HG02763 (cell line): ENCODE measurements around the gene DRG2.

ENCODE experiments used
- ATAC-seq: cut with Tn5 transposase; IDR thresholded peaks from one replicate; pipeline ENCODE4 v1.9.1; 2021; ENCODE audit warnings: mild to moderate bottlenecking, moderate library complexity; ENCODE audit not compliant: unreplicated experiment

The DRG2 gene

GRCh38 chr17:18115517-18115916 is 27.8 kb downstream of the DRG2 start:
- no peak for ATAC-seq

GRCh38 chr17:18116078-18116477 is 28.3 kb downstream of the DRG2 start:
- no peak for ATAC-seq

DNA sequence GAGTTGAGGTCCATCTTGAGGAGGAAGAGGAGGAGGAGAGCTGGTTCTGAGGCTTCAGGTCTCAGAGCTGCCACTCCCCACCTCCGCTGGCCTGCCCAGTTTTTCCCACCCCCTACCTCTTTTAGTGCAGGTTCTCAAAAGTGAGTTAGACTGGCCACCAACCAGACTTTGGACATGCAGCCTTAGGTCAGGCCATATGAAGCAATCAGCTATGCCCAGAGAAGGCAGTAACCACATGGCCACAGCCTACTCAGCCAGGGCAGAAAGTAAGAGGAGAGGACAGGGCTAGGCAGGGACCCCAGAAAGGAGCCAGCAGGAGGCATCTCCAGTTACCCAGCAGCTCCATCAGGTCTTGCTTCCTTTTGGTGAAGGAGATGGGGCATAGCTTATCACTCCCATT is 29.8 kb downstream of the DRG2 start:
- ATAC-seq: no peak

GRCh38 chr17:18117982-18118975 is 30.5 kb downstream of the DRG2 start:
- ATAC-seq: no peak

DNA sequence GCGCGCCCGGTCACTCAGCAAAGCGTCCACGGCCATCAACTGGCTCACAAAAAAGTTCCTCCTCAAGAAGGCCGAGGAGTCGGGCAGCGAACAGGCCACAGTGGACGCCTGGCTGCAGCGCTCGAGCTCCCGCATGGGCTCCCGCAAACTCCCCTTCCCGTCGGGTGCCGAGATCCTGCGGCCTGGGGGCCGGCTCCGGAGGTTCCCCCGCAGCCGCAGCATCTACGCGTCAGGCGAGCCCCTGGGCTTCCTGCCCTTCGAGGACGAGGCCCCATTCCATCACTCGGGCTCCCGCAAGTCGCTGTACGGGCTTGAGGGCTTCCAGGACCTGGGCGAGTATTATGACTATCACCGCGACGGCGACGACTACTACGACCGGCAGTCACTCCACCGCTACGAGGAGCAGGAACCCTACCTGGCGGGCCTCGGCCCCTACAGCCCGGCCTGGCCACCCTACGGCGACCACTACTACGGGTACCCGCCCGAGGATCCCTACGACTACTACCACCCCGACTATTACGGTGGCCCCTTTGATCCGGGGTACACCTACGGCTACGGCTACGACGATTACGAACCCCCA is 31.5 kb downstream of the DRG2 start:
- no peak for ATAC-seq

DNA sequence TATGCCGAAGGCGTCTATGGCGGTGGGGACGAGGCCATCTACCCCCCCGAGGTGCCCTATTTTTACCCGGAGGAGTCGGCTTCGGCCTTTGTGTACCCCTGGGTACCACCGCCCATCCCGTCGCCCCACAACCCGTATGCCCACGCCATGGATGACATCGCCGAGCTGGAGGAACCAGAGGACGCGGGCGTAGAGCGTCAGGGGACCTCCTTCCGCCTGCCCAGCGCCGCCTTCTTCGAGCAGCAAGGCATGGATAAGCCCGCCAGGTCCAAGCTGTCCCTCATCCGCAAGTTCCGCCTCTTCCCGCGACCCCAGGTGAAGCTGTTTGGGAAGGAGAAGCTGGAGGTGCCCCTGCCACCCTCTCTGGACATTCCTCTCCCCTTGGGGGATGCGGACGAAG is 32.2 kb downstream of the DRG2 start:
- no peak for ATAC-seq

DNA sequence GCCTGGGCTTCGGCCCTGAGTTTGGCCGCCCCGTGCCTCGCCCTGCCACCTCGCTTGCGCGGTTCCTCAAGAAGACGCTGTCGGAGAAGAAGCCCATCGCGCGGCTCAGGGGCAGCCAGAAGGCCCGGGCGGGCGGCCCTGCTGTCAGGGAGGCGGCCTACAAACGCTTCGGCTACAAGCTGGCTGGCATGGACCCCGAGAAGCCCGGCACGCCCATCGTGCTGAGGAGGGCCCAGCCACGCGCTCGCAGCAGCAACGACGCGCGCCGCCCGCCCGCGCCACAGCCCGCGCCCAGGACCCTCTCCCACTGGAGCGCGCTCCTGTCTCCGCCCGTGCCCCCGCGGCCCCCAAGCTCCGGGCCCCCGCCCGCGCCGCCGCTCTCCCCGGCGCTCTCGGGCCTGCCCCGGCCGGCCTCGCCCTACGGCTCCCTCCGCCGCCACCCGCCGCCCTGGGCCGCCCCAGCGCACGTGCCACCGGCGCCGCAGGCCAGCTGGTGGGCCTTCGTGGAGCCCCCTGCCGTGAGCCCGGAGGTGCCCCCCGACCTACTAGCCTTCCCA is 32.8 kb downstream of the DRG2 start:
- no peak for ATAC-seq

- ATAC-seq: no peak
Observed at GRCh38 chr17:18121144-18121910, 33.6 kb downstream of the DRG2 start.

DNA sequence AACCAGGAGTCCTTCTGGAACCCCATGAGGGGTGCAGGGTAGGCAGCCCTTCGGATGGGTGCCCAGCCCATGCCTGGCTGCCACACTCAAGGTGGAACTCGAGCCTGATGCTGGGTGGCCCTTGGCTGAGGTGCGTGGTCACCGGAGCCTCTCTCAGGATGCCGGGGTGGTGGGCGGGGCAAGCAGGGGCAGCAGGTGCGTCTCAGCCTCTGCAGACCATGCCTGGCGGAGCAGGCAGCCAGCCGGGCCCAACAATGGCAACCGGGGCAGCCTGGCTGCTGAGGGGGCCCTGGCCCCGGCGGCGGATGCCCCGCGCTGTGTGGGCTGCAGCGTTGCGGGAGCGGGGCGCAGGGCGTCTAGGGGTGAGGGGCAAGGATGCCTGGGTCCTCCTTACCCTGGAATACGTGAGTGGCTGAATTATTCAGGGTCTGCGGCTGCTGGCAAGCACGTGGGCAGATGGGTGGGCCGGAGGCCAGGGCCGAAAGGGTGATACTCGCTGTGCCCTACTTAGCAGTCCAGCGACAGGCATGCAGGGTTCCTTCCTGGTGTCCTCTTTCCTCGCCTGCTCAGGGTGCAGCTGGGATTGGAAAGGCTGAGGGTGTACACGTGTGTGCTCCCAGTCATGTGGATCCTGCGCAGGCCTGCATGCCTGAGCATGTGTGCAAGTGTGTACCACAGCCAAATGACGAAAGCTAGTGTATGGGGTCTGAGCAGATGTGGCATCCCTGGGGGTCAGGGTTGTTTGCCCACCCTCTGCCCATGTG is 35.4 kb downstream of the DRG2 start:
- no peak for ATAC-seq

DNA sequence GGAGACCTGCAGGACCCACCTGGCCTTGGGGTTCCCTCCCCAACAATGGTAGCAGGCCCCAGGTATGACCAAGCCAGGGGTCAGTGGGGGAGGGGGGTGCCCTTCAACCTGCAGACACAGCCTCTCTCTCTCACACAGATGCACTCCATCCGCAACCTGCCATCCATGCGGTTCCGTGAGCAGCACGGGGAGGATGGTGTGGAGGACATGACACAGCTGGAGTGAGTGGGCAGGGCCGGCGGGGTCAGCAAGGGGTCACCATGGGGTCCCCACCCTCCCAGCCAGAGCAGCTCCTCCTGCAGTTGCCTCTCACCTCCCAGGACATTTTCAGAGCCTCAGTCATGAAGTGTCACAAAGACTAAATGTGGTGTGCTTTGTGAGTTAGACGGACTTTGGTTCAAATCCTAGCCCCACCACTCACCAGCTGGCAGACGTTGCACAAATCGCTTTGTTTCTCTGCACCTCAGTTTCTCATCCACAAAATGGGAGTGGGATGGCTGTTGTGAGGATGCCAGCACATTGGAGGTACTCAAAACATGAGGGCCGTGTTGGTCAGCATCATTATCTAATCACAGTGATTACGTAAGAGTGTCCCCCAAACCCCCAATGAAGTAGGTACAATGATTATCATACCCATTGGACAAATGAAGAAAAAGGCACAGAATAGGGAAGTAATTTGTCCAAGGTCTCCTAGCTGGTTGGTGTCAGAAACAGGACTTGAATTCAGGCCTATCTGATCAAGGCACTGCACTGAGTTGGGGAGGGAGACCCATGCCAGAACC is 36.8 kb downstream of the DRG2 start:
- no peak for ATAC-seq

- ATAC-seq: no peak
Observed at GRCh38 chr17:18129041-18129502, 41.3 kb downstream of the DRG2 start.

GRCh38 chr17:18132711-18133110 is 45.0 kb downstream of the DRG2 start:
- ATAC-seq: no peak

- no peak for ATAC-seq
Observed at GRCh38 chr17:18136357-18136756, 48.6 kb downstream of the DRG2 start.

DNA sequence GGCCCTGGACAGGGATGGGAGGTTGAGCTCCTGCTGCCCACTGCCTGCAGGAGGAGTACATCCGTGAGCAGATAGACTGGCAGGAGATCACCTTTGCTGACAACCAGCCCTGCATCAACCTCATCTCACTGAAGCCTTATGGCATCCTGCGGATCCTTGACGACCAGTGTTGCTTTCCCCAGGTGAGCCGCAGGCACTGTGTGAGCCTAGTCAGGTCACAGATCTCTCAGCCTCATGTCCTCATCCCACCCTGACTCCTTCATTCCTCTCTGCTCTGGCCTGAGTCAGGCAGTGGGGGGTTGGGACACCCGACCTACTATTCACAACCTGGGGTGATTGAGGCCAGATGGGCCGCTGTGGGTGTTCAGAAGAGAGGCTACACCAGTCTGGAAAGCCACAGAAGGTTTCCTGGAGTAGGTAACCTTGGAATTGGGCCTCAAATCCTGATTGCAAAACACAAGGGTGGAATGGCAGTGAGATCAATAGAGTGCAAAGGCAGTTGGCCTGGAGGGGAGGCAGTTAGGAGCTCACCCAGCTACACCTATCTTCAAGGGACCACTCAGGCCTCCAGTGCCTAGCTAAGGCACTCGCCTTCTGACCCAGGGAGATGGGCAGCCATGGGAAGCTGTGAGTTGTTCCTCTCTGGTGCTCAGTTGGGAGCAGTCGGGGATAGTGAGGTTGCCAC is 50.5 kb downstream of the DRG2 start:
- no peak for ATAC-seq

DNA sequence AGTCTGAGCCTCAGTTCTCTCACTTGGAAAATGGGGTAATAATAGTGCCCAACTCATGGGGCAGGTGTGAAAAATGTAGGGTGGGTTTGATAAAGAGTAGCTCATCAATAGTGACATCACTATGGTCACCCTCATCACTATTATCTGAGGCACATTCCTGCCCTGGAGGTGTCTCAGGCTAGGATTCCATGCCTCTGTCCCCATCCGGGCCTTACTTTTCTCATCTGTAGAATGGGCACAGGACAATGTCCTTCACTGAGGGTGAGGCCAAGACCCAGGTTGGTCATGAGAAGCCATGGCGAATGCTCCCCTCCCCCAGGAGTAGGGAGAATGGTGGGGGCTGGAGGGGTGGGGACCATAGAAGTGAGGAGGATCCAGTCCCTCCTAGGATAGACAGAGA is 51.3 kb downstream of the DRG2 start:
- ATAC-seq: no peak

- ATAC-seq: no peak
Observed at GRCh38 chr17:18139498-18139897, 51.8 kb downstream of the DRG2 start.

GRCh38 chr17:18139949-18140348 is 52.2 kb downstream of the DRG2 start:
- ATAC-seq: no peak

DNA sequence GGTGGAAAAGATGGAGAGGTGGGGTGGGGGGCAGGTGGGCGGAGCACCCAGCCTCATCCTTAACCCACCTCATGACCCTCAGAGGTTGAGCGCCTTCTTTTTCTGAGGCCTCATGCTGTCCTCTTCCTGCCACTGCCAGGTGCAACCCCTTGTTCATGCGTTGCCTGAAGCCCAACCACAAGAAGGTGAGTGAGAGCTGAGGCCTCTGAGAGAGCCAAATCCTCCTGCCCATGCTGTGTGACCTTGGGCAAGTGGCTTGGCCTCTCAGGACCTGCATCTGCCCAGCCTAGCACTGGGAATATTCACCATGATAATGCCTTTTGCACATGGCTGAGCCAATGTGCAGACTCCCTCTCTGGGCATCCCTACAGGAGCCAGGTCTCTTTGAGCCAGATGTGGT is 52.9 kb downstream of the DRG2 start:
- no peak for ATAC-seq

DNA sequence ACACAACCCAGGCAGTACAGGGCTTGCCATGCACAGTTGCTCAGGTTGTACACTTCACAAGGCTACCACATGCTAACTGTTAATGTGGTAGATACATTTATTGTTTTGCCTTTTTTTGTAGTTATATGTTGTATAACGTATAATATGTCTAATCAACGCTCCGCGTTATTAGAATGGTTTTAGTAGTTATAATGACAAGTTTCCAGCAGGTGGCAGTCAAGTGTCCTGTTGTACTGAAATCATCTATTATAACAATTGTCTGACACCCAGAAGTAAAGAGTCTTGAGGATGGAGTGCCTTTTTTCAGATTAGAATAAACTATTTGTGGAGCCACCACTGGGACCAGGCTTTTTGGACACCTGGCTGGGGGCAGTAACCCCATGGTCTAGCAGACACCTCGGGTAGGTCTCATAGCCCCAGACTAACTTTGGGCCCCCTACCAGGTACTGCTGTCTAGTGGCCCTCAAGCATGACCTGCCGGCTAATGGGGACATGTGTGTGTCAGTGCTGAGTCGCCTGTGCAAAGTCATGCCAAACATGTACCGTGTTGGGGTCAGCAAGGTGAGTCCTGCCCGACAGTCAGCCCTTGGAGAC is 53.6 kb downstream of the DRG2 start:
- no peak for ATAC-seq
